ENCODE results near the gene CXorf66.

CXorf66 gene, protein sequence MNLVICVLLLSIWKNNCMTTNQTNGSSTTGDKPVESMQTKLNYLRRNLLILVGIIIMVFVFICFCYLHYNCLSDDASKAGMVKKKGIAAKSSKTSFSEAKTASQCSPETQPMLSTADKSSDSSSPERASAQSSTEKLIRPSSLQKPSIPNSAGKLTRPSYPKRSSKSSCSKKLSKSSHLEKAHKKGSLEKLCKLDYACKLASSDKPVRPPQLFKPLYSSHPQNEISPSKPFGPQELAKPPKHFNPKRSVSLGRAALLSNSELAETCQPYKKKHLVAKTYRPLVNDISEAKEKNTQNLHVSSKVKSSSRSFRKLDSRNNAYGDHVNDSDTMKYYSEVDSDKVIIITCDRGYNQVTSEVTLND

DNA sequence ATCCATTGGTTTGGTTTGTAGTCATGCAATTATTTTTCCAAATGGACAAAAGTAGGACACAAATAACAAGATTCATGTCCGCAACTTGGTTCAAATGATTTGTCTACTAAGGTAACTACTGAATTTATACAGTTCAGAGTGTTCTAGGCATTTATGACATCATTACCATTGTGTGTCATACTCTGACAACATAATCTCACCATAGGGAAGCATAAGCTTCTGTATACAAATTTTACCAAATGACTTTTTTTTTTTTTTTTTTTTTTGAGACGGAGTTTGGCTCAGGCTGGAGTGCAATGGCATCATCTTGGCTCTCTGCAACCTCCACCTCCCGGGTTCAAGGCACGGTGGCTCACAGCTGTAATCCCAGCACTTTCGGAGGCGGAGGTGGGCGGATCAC lies at the start of gene CXorf66:
CXorf66 (minus strand) TSS at position 101 of the 400 bp plus-strand sequence; CDS start at position 76, 25 bp downstream.
- DNase-seq (ENCODE audit: low read depth), result no peak
- TF ChIP-seq CTCF (IDR thresholded peaks at IDR 0.05; ENCODE audit: low read depth, low read length) (no peak), POLR2A (IDR thresholded peaks at IDR 0.05; ENCODE audit: extremely low read depth, insufficient read length) (no peak), MYC (IDR thresholded peaks at IDR 0.05; ENCODE audit: low read depth, low read length) (no peak), MAX (IDR thresholded peaks at IDR 0.05; ENCODE audit: low read depth, low read length) (no peak)
- H3K4me3 ChIP-seq (ENCODE audit: low read depth, low read length), result no peak within 1 kb of the TSS

DNA sequence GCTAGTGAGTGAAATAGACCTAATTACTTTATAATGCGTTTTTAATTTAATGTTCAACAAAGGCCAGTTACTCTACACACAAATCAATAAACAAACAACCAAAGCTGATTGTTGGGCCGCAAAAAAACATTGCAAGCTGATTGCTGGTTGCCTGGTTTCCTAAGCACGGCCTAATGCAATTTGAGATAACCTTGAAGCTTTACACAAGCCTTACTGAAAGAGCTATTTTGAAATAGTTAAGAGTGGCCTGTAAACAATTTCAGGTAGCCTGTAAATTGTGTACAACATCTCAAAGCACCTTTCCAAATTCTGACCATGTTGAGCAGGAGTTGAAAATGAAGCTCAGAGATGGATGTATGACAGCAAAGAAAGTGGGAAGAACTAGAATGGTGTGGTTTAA lies 17.5 kb upstream of the CXorf66 start:
- TF ChIP-seq POLR2A (IDR thresholded peaks at IDR 0.05; ENCODE audit: extremely low read depth, insufficient read length) (no peak), MYC (IDR thresholded peaks at IDR 0.05; ENCODE audit: low read depth, low read length) (no peak), MAX (IDR thresholded peaks at IDR 0.05; ENCODE audit: low read depth, low read length) (no peak), CTCF (IDR thresholded peaks at IDR 0.05; ENCODE audit: low read depth, low read length) (no peak)
- DNase-seq (ENCODE audit: low read depth), result no peak
- H3K4me3 ChIP-seq (ENCODE audit: low read depth, low read length), result no peak overlapping the region

DNA sequence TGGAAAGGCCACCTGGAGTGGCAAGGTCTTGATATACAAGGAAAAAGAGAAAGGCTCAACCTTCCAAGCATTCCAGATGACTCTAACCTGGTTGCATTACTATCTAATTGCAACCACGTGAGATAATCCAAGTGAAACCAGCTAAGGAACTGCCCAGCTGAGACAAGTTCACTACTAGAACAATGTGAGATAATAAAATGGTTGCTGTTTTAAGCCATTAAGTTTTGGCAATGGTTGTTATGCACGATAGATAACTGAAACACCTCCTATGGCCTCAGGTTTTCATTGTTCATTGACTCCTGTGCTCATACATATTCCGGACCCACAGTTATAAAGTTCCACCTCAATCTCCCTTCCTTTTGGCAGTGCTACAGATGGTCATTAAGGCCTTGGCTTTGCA lies 9.2 kb upstream of the CXorf66 start:
- no peak for TF ChIP-seq CTCF (IDR thresholded peaks at IDR 0.05; ENCODE audit: low read depth, low read length)
- no peak for TF ChIP-seq POLR2A (IDR thresholded peaks at IDR 0.05; ENCODE audit: extremely low read depth, insufficient read length)
- no peak for TF ChIP-seq MYC (IDR thresholded peaks at IDR 0.05; ENCODE audit: low read depth, low read length)
- no peak for TF ChIP-seq MAX (IDR thresholded peaks at IDR 0.05; ENCODE audit: low read depth, low read length)

GRCh38 chrX:139972629-139973624 lies 7.6 kb upstream of the CXorf66 start:
- TF ChIP-seq CTCF (IDR thresholded peaks at IDR 0.05; ENCODE audit: low read depth, low read length) (no peak), MYC (IDR thresholded peaks at IDR 0.05; ENCODE audit: low read depth, low read length) (no peak)
- no peak overlapping the region for H3K4me3 ChIP-seq (ENCODE audit: low read depth, low read length)
- no peak for DNase-seq (ENCODE audit: low read depth)

More for the DNA sequence above, 9.2 kb upstream of the CXorf66 start:
- no peak for DNase-seq (ENCODE audit: low read depth)
- H3K4me3 ChIP-seq (ENCODE audit: low read depth, low read length), result no peak overlapping the region

- DNase-seq (ENCODE audit: low read depth), result no peak
- no peak for TF ChIP-seq MYC (IDR thresholded peaks at IDR 0.05; ENCODE audit: low read depth, low read length)
- H3K4me3 ChIP-seq (ENCODE audit: low read depth, low read length), result no peak overlapping the region
These were observed 6.8 kb upstream of the CXorf66 start for GRCh38 chrX:139972113-139972512.

GRCh38 chrX:139971394-139971749 lies 6.1 kb upstream of the CXorf66 start:
- TF ChIP-seq POLR2A (IDR thresholded peaks at IDR 0.05; ENCODE audit: extremely low read depth, insufficient read length) (no peak), MAX (IDR thresholded peaks at IDR 0.05; ENCODE audit: low read depth, low read length) (no peak), CTCF (IDR thresholded peaks at IDR 0.05; ENCODE audit: low read depth, low read length) (no peak)
- DNase-seq (ENCODE audit: low read depth), result no peak

More at GRCh38 chrX:139971394-139971749, 6.1 kb upstream of the CXorf66 start:
- no peak overlapping the region for H3K4me3 ChIP-seq (ENCODE audit: low read depth, low read length)

All from NB4 (cell line).